Endodermal cell (in vitro differentiated cells): ENCODE results near the gene SH3PXD2B. TPM values are rescaled to one million over a fixed set of nuclear protein-coding genes. Genes with fewer than 3 reads are reported as not detected.

Experiments
- DNase-seq: peaks from one replicate; pipeline ENCODE4 v3.0.0-alpha.2; 2017
- H3K27ac ChIP-seq: 2 replicates; pipeline ENCODE4 v1.5.1; 2013; ENCODE audit warnings: mild to moderate bottlenecking, low read depth, low read length, moderate library complexity
- H3K27me3 ChIP-seq: 2 replicates; pipeline ENCODE4 v1.6.1; 2013; ENCODE audit warnings: mild to moderate bottlenecking, low read length, moderate library complexity; ENCODE audit not compliant: insufficient read depth, control insufficient read depth, poor library complexity, severe bottlenecking
- H3K36me3 ChIP-seq: 2 replicates; pipeline ENCODE4 v1.7.0; 2013; ENCODE audit warnings: mild to moderate bottlenecking, low read length, moderate library complexity; ENCODE audit not compliant: control insufficient read depth, insufficient read depth
- H3K4me1 ChIP-seq: one replicate; pipeline ENCODE4 v1.7.0; 2013; ENCODE audit warnings: low read length; ENCODE audit not compliant: control insufficient read depth, insufficient read depth
- H3K4me3 ChIP-seq: 2 replicates; pipeline ENCODE4 v1.5.1; 2013; ENCODE audit warnings: mild to moderate bottlenecking, low read length, moderate library complexity
- H3K9ac ChIP-seq: 2 replicates; pipeline ENCODE4 v1.6.1; 2013; ENCODE audit warnings: mild to moderate bottlenecking, low read length, moderate library complexity; ENCODE audit not compliant: poor library complexity, severe bottlenecking; ENCODE audit errors: extremely low read depth
- H3K9me3 ChIP-seq: 2 replicates; pipeline ENCODE4 v1.6.1; 2013; ENCODE audit warnings: mild to moderate bottlenecking, low read length, moderate library complexity; ENCODE audit not compliant: control insufficient read depth
- H3K27ac Mint-ChIP-seq: 2 replicates; pipeline ENCODE4 v1.8.0; 2020; ENCODE audit warnings: mixed read lengths
- H3K27me3 Mint-ChIP-seq: 2 replicates; pipeline ENCODE4 v1.8.0; 2021; ENCODE audit warnings: mild to moderate bottlenecking, mixed read lengths; ENCODE audit not compliant: insufficient read depth
- H3K36me3 Mint-ChIP-seq: 2 replicates; pipeline ENCODE4 v1.8.0; 2020; ENCODE audit warnings: low read depth, mixed read lengths
- H3K4me1 Mint-ChIP-seq: 2 replicates; pipeline ENCODE4 v1.8.0; 2020; ENCODE audit warnings: mixed read lengths
- H3K4me3 Mint-ChIP-seq: 2 replicates; pipeline ENCODE4 v1.8.0; 2020; ENCODE audit warnings: mild to moderate bottlenecking, moderate library complexity, mixed read lengths
- H3K9me3 Mint-ChIP-seq: 2 replicates; pipeline ENCODE4 v1.8.0; 2020; ENCODE audit warnings: mild to moderate bottlenecking, mixed read lengths
- CTCF ChIP-seq: fragments of 200-600 bp; sonication (generic); conservative IDR thresholded peaks from 2 replicates; pipeline ENCODE4 v1.5.0; 2021; ENCODE audit warnings: antibody characterized with exemption, mild to moderate bottlenecking
- WGBS, 2 experiments: methylation state at CpG; one replicate each; pipeline versions ENCODE4 v1.1.5 to v1.1.7; 2013; ENCODE audit warnings: missing lambda C conversion rate in 2 of 2, mixed read lengths in 1 of 2; ENCODE audit not compliant: insufficient coverage in 1 of 2, insufficient read length in 1 of 2; 5-methylcytosine and 5-hydroxymethylcytosine counted together
- total RNA-seq, 2 donors: library from RNA; stranded (reverse); fragmentation: NEBNext Ultra II Directional in 1 of 2; extraction: Animal tissue kit (Norgen Biotek cat#: 25700) in 1 of 2; gene quantifications; 2 replicates in 1 of 2; 3 replicates in 1 of 2; pipeline ENCODE4 v1.2.1, GENCODE V29; 2021

Gene SH3PXD2B
- total RNA-seq, 2 donors from 2014 or later: 62.2 to 74.9 TPM

- peaks cover 32% of the 10 kb centered on the region for H3K36me3 Mint-ChIP-seq
- DNase-seq: no peak
- no peaks in the 10 kb centered on the region for H3K27me3 Mint-ChIP-seq
- H3K9ac ChIP-seq: no peak overlapping the region
- no peaks in the 10 kb centered on the region for H3K9me3 ChIP-seq
- no peak overlapping the region for H3K4me3 Mint-ChIP-seq
- no peaks in the 10 kb centered on the region for H3K4me1 ChIP-seq
- H3K4me3 ChIP-seq: no peak overlapping the region
- no peak for TF ChIP-seq CTCF
- no peaks in the 10 kb centered on the region for H3K27me3 ChIP-seq
- no peaks in the 10 kb centered on the region for H3K9me3 Mint-ChIP-seq
- H3K27ac ChIP-seq: no peak overlapping the region
- WGBS, 2 experiments: 89 to 91% methylated on average over 4 to 7 of the region's 7 CpGs
- H3K36me3 ChIP-seq: peaks cover 35% of the 10 kb centered on the region
- no peaks in the 10 kb centered on the region for H3K4me1 Mint-ChIP-seq
- no peak overlapping the region for H3K27ac Mint-ChIP-seq
Measured at GRCh38 chr5:172426086-172426485, 28.2 kb downstream of the SH3PXD2B start.

- no peak for TF ChIP-seq CTCF
- H3K4me1 Mint-ChIP-seq: no peaks in the 10 kb centered on the region
- H3K27ac Mint-ChIP-seq: no peak overlapping the region
- no peaks in the 10 kb centered on the region for H3K4me1 ChIP-seq
- H3K36me3 ChIP-seq: peaks cover 41% of the 10 kb centered on the region
- H3K9ac ChIP-seq: no peak overlapping the region
- H3K4me3 Mint-ChIP-seq: no peak overlapping the region
- H3K9me3 ChIP-seq: no peaks in the 10 kb centered on the region
- no peaks in the 10 kb centered on the region for H3K27me3 Mint-ChIP-seq
- no peak for DNase-seq
- no peak overlapping the region for H3K27ac ChIP-seq
- H3K9me3 Mint-ChIP-seq: no peaks in the 10 kb centered on the region
- WGBS, 2 experiments: 93 to 98% methylated on average over 12 of the region's 12 CpGs
- H3K4me3 ChIP-seq: no peak overlapping the region
- peaks cover 36% of the 10 kb centered on the region for H3K36me3 Mint-ChIP-seq
- no peaks in the 10 kb centered on the region for H3K27me3 ChIP-seq
Measured at GRCh38 chr5:172425402-172425801, 28.9 kb downstream of the SH3PXD2B start.

- Mint-ChIP-seq H3K36me3 (peaks cover 40% of the 10 kb centered on the region), H3K27me3 (no peaks in the 10 kb centered on the region), H3K4me1 (no peaks in the 10 kb centered on the region), H3K9me3 (no peaks in the 10 kb centered on the region), H3K27ac (no peak overlapping the region), H3K4me3 (no peak overlapping the region)
- TF ChIP-seq CTCF: no peak
- DNase-seq: no peak
- Histone ChIP-seq H3K4me3 (no peak overlapping the region), H3K27ac (no peak overlapping the region), H3K36me3 (peaks cover 41% of the 10 kb centered on the region), H3K9me3 (no peaks in the 10 kb centered on the region), H3K4me1 (no peaks in the 10 kb centered on the region), H3K27me3 (no peaks in the 10 kb centered on the region), H3K9ac (no peak overlapping the region)
- 96 to 98% methylated on average over 5 to 6 of the region's 6 CpGs for WGBS, 2 experiments
Measured at GRCh38 chr5:172424808-172425207, 29.5 kb downstream of the SH3PXD2B start.
